ENCODE results near the gene ATXN2. TPM values are rescaled to one million over a fixed set of nuclear protein-coding genes. Genes with fewer than 3 reads are reported as not detected.
A peak's percentile ranks its signal among the peaks of the same experiment; 100 is the strongest.
"Not testable (repeated sequence)": the region's sequence is repeated elsewhere in the genome, so short reads cannot be mapped to it uniquely, and the experiment has no call there.

The ATXN2 gene, protein sequence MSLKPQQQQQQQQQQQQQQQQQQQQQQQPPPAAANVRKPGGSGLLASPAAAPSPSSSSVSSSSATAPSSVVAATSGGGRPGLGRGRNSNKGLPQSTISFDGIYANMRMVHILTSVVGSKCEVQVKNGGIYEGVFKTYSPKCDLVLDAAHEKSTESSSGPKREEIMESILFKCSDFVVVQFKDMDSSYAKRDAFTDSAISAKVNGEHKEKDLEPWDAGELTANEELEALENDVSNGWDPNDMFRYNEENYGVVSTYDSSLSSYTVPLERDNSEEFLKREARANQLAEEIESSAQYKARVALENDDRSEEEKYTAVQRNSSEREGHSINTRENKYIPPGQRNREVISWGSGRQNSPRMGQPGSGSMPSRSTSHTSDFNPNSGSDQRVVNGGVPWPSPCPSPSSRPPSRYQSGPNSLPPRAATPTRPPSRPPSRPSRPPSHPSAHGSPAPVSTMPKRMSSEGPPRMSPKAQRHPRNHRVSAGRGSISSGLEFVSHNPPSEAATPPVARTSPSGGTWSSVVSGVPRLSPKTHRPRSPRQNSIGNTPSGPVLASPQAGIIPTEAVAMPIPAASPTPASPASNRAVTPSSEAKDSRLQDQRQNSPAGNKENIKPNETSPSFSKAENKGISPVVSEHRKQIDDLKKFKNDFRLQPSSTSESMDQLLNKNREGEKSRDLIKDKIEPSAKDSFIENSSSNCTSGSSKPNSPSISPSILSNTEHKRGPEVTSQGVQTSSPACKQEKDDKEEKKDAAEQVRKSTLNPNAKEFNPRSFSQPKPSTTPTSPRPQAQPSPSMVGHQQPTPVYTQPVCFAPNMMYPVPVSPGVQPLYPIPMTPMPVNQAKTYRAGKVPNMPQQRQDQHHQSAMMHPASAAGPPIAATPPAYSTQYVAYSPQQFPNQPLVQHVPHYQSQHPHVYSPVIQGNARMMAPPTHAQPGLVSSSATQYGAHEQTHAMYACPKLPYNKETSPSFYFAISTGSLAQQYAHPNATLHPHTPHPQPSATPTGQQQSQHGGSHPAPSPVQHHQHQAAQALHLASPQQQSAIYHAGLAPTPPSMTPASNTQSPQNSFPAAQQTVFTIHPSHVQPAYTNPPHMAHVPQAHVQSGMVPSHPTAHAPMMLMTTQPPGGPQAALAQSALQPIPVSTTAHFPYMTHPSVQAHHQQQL
- total RNA-seq, result 79.1 TPM

DNA sequence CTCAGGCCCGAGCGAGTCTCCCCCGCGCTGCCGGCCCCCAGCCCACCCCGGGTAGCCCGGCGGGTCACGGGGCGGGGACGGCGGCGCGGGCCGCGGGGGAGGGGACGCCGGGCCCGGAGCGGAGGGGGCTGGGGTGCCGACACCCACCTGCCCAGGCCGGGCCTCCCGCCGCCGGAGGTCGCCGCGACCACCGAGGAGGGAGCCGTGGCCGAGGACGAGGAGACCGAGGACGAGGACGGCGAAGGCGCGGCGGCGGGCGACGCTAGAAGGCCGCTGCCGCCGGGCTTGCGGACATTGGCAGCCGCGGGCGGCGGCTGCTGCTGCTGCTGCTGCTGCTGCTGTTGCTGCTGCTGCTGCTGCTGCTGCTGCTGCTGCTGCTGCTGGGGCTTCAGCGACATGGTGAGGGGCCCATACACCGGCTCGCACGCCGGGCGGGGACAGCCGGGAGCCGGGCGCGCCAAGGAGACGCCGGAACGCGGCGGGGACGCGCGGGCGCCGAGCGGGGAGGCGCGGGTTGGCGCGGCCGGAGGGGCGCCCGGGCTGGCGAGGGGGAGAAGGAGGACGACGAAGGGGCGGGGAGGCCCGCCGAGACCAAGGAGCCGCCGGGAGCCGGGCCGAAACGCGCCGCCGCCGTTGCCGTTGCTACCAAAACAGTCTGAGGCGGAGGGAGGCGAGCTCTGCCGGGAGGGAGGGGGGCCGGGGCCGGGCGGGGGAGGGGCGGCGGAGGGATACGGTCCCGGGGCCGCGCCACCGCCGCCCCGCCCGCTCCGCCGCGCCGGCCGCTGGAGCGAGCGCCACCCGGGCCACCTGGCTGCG lies at the start of gene ATXN2:
Gene ATXN2, minus strand, starts transcription at position 679 of the 816 bp plus-strand sequence. Its CDS starts 281 bp downstream, at position 398.
- FAIRE-seq (no peak), DNase-seq (ENCODE audit: low spot score in 2 of 2) (peak; percentile 86 to 96)

DNA sequence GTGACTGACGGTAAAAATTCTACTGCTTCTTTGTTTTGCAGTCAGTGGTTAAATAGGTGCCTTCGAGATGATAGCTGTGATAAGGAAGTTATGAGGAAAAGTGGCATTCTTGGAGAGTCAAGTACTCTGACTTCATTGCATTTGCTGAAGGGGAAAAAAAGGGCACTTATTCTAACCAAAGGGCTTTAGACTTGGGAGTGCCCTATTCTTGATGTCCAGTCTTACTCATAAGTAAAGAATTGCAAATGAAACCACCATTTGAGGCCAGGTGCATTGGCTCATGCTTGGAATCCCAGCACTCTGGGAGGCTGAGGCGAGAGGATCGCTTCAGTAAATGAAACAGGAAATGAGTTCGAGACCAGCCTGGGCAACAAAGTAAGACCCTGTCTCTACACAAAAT lies 46.3 kb upstream of the ATXN2 start:
- DNase-seq (ENCODE audit: low spot score in 2 of 2), result no peak
- no peak for FAIRE-seq

DNA sequence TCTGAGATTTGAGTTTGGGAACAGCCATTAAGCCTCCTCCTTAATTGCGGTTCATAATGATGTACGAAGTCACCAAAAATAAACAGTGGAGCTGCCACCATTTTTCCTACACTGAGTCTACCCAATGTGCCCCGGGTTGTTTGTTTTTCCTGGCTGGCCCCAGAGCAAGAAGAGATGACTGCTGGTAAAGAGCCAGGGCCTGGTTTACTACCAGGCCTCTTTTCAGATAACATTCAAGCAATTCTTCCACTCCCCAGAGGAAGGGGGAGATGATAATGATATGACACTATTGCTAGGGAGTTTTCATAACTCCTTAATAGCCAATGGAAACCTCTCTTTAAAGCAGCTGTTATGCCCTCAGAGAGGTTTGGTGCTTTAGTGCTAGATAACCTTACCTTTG lies 44.3 kb upstream of the ATXN2 start:
- DNase-seq (ENCODE audit: low spot score in 2 of 2) (no peak), FAIRE-seq (no peak)

DNA sequence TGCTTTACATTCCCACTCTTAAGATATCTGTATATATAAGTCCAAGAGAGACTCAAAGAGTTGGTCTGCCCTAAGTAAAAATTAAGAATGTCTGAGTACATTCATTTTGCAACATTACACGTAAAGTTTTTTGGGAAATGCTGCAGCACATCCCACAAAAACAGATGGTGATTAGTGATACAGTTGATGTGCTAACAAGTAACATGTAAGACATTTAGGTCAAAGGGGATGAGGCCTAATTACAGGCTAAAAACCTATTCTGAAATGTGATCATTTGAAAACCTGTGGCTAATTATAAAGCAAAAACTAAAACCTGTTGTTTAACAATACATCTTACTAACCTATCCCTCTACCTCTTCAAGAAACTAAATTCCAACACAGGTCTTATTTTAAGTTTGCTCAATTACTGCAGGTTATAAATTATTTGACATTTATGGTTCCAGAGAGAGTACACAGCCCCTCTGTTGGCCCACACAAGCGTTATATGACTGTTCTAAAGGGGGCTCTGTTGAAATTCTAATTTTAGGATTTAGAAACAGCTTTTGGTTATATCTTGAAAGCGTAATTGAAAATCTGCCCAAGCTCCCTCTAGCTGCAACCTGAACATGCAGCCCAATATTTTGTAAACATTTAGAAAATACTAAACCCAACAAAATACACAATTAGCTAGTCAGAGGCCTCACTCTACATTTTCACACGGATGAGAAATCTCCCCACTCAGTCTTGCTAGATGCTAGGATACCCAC lies 43.7 kb upstream of the ATXN2 start:
- no peak for FAIRE-seq
- DNase-seq (ENCODE audit: low spot score in 2 of 2), result no peak

DNA sequence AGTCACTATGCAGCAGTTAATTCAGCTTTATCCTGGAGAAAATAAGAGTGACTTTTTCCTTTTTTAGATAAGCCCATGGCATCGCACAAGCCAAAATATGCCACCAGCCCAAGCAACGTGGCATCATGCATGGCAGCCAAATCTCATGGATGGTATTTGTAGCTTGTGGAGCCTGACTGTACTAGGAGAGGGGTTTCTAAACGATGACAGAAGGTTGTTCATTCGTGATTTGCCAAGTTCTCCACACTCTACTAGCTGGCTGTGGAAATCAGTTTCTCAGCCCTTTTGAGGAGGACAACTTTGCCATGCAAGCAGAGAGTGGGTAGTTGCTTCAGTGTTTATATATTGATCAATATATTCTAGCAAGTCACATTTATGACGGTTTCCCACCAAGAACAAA lies 41.4 kb upstream of the ATXN2 start:
- FAIRE-seq (no peak), DNase-seq (ENCODE audit: low spot score in 2 of 2) (no peak)

DNA sequence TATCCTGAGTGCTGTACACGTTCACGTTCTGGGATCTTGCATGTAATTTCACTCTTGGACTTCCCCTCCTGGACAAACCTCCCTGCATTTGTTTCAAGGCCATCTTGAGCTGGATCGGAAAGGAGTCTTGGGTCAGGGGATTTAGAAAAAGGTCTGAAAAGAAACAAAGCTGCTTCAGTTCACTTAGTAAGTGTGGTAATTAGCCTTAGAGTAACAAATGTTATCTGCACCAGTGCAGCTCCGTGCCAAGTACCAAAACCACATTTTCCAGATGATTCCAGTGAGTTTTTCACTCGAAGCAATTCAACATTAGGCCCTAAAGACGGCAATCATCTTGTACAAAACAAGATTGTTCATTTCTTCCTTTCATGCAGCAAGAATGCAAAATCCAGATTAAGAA lies 39.4 kb upstream of the ATXN2 start:
- no peak for FAIRE-seq

DNA sequence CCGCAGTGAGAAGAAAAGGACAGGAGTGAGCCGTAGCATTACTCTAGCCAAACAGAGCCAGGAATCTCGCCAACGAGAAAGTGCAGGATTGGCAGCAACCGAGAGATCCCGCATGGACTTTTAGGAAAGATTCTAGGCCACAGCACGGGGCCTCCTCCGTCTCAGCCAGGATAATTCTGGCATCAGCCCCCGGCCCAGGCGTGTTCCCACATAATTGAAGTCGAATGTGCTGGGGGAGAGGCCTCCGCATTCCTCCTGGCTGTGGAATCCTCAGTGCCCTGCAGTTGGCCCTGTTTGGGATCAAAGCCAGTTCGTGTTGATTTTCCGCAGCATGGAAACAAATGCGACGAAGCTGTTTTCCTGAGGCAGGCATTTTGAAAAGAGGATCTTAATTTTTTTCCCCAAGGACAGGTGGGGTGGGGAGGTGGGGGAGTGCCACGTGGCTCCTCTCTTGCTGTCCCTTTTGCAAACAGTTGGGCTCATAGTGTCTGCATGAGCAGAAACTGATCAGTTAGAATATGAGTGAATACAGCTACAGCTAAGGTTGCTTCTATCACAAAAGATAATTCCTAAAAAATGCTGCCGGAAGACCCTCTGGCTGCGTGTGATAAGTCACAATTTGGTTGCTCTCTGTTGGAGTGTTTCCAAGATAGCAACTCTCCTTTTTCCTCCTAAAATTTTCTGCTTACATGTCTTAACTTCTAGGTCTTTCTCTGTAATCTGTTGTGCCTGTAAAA lies 37.3 kb upstream of the ATXN2 start:
- FAIRE-seq (no peak), DNase-seq (ENCODE audit: low spot score in 2 of 2) (peak in 1 of 2 donors; percentile 36)

More for the DNA sequence above, 39.4 kb upstream of the ATXN2 start:
- DNase-seq (ENCODE audit: low spot score in 2 of 2), result no peak

DNA sequence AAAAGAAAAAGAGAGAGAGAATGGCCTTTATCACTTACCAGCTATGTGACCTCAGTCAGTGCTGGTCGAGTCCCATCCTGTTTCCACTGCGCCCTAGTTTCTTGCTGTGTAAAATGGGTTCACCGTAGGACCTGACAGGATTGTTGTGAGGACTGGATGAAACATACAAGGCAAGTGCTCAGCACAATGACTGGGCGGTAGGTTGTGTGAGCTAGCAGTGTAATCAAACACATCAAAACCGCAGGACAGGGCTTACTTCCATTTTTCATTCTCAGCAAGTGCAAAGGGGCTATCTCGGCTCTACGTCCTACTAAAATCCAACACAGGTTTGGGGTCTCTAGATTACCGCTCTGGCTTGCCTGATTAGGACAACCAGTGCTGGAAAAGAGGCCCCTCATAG lies 36.4 kb upstream of the ATXN2 start:
- no peak for FAIRE-seq
- DNase-seq (ENCODE audit: low spot score in 2 of 2), result no peak

DNA sequence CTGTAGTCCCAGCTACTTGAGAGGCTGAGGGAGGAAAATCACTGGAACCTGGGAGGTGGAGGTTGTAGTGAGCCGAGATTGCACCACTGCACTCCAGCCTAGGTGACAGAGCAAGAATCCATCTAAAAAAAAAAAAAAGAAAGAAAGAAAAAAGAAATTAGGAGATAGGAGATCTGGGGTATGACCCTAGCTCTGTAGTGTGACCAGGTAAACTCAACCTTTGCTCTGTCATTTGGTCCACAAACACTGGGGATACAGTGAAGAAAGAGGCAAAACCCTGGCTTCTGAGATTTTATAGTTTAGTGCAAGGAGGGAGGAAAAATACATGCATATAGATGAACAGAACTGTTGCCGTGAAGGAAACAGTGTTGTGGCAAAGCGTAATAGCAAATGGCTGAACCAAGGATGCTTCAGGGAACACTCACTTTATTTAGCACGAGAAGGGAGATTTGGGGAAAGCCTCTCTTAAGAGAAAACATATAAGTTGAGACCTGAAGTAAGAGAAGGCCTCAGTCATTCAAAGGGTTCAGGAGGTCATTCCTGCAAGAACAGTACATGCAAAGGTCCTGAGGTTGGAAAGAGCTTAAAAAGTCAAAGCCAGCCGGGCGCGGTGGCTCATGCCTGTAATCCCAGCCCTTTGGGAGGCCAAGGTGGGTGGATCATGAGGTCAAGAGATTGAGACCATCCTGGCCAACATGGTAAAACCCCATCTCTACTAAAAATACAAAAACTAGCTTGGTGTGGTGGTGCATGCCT lies 29.6 kb upstream of the ATXN2 start:
- DNase-seq (ENCODE audit: low spot score in 2 of 2) (no peak), FAIRE-seq (no peak)

DNA sequence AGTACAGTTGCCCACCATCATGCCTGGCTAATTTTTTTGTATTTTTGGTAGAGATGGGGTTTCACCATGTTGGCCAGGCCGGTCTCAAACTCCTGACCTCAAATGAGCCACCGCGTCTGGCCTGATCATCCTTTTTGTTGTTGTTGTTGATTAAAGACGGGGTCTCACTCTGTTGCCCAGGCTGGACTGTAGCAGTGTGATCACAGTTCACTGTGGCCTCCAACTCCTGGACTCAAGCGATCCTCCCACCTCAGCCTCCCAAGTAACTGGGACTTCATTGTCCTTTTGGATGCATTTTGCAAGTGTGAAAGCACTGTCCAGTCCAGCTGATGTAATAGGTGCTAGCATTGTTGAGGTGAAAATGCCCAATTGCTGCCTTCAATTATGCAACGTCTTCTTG lies 27.1 kb upstream of the ATXN2 start:
- DNase-seq (ENCODE audit: low spot score in 2 of 2), result no peak
- no peak for FAIRE-seq

DNA sequence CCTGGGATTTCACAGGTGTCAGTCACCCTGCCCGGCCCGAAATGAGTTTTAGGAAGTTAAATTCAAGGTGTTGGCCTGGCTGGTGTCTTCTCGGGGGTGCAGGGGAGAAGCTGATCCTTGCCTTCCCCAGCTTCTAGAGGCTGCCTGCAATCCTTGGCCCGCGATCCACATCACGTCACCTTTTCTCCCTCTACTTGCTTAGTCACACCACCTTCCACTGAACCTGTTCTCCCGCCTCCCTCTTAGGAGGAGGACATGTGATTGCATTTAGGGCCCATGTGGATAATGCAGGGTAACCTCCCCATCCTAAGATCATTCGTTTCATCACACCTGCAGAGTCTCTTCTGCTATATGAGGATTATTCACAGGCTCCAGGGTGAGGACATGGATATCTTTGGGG lies 25.4 kb upstream of the ATXN2 start:
- FAIRE-seq (no peak), DNase-seq (ENCODE audit: low spot score in 2 of 2) (no peak)

DNA sequence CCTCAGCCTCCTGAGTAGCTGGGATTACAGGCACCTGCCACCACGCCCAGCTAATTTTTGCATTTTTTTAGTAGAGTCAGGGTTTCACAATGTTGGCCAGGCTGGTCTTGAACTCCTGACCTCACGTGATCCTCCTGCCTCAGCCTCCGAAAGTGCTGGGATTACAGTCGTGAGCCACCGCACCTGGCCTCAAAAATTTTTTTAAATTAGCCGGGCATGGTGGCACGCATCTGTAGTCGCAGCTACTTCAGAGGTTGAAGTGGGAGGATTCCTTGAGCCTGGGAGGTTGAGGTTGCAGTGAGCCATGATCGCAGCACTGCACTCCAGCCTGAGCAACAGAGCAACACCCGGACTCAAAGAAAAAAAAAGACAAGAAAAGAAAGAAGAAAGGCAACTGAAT lies 18.7 kb upstream of the ATXN2 start:
- not testable (repeated sequence) for FAIRE-seq

DNA sequence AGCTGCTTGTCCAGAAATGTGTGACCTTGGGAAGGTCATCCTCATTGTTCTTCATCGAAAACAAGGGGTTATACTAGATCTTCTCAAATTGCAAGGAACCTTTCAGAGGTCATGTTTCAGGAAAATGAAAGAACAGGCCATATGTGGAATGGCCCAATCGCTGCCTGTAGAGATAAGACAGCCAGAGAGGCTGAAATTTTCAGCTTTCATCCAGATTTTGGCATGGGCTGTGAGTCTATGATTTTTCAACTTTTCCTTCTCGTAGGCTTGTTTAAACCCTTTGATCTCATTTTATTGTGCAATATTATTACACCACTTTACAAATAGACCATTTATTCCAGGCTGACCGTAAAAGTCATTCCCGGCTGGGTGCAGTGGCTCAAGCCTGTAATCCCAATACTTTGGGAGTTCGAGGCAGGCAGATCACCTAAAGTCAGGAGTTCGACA lies 17.1 kb upstream of the ATXN2 start:
- no peak for DNase-seq (ENCODE audit: low spot score in 2 of 2)
- no peak for FAIRE-seq

More for the DNA sequence above, 18.7 kb upstream of the ATXN2 start:
- DNase-seq (ENCODE audit: low spot score in 2 of 2), result not testable (repeated sequence)

DNA sequence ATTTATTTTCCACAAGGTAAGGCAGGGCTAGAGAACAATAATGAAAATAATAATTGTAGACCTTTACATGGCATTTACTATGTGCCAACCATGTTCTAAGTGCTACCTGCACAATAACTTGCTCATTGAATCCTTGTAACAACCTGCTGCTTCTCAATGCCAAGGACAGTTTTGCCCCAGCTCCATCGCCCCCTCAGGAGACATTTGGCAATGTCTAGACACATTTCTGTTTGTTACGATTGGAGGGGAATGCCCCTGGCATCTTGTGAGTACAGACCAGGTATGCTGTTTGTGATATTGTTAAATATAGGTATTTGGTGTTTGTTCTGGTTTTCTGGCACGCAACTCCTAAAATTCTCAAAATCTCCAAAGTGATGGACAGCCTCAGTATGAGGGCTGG lies 8.1 kb upstream of the ATXN2 start:
- DNase-seq (ENCODE audit: low spot score in 2 of 2), result no peak
- no peak for FAIRE-seq

DNA sequence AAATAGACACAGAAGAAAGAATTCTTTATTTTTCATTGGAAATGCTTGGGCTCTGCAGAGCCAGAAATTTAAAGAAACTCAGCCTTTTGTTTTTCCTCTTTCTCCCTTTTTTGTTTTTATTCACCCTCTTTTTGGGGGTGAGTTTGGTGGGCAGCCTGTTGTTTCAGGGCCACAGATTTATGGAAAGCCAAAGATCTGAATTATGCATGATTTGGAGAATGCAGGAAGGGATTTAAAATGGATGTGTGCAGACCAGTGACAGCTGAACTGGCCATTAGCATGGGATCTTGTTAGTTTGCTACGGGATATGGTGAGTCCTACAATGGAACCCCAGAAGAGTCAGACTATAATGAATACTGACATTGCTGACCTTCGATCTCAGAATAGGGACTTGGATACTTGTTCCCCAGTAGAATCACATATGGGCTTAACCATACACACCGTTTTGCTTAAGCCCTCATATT lies 7.7 kb upstream of the ATXN2 start:
- DNase-seq (ENCODE audit: low spot score in 2 of 2), result no peak

DNA sequence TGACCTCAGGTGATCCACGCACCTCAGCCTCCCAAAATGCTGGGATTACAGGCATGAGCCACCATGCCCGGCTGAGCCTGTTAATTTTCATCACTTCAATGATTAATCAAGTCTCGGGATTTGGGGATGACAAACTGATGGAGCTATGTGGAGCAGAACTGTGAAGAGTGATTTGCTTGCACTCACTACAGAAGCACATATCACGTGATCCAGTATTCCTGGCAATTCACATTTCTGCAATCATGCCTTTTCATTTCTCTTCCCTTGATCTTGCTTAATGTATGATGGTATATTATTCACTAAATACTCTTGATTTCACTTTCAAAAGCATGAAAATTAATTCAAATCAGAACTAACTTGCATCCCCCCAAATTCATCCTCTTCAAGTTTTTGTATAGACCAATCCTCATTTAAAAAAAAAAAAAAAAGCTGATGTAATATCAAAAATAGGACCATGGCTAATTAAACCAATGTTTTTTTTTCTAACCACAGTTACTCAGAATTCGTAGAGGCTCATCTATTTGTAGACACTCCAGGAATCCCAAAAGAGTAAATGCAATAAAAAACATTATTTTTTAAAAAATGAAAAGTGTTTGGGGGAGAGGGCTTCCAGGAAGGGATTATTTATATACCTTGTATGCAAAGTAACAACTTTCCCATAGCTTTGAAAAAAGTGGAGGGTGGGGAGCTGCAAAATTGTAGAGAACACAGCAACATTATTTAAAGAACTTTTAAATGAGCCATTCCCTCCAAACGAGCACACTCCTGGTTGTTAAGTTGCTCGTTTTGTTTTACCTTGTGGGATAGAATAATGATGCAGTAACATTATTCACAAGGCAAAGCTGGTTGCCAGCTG lies 7.0 kb upstream of the ATXN2 start:
- FAIRE-seq, result no peak
- no peak for DNase-seq (ENCODE audit: low spot score in 2 of 2)

More for the DNA sequence above, 7.7 kb upstream of the ATXN2 start:
- no peak for FAIRE-seq

DNA sequence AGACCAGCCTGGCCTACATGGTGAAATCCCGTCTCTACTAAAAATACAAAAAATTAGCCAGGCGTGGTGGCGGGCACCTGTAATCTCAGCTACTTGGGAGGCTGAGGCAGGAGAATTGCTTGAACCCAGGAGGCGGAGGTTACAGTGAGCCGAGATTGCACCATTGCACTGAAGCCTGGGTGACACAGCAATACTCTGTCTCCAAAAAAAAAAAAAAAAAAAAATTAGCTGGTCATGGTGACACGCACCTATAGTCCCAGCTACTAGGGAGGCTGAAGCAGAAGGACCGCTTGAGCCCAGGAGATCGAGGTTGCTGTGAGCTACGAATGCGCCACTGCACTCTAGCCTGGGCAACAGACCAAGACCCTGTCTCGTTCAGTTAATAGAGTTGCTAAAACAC lies 3.7 kb upstream of the ATXN2 start:
- FAIRE-seq; DNase-seq (ENCODE audit: low spot score in 2 of 2): not testable (repeated sequence)

Measured in frontal cortex (tissue), 4 donors.